ENCODE data around the gene CTDSPL.

CTDSPL gene

GRCh38 chr3:37833302-37834186 is 28.1 kb upstream of the CTDSPL start:
- H3K9me3 Mint-ChIP-seq, result no peaks in the 10 kb centered on the region

GRCh38 chr3:37836589-37836988 is 25.1 kb upstream of the CTDSPL start:
- H3K27me3 Mint-ChIP-seq, result no peaks in the 10 kb centered on the region
- H3K9me3 Mint-ChIP-seq, result no peaks in the 10 kb centered on the region
- H3K4me3 Mint-ChIP-seq, result no peak overlapping the region
- no peaks in the 10 kb centered on the region for H3K4me1 Mint-ChIP-seq (ENCODE audit: low read depth)
- no peaks in the 10 kb centered on the region for H3K36me3 Mint-ChIP-seq (ENCODE audit: low read depth)
- H3K27ac Mint-ChIP-seq, result no peak overlapping the region

More at GRCh38 chr3:37833302-37834186, 28.1 kb upstream of the CTDSPL start:
- Mint-ChIP-seq H3K36me3 (ENCODE audit: low read depth) (no peaks in the 10 kb centered on the region), H3K4me1 (ENCODE audit: low read depth) (no peaks in the 10 kb centered on the region), H3K4me3 (no peak overlapping the region), H3K27ac (no peak overlapping the region), H3K27me3 (no peaks in the 10 kb centered on the region)

GRCh38 chr3:37847689-37848088 is 14.0 kb upstream of the CTDSPL start:
- no peaks in the 10 kb centered on the region for H3K36me3 Mint-ChIP-seq (ENCODE audit: low read depth)
- H3K4me1 Mint-ChIP-seq (ENCODE audit: low read depth), result no peaks in the 10 kb centered on the region
- no peak overlapping the region for H3K4me3 Mint-ChIP-seq
- no peaks in the 10 kb centered on the region for H3K9me3 Mint-ChIP-seq
- no peak overlapping the region for H3K27ac Mint-ChIP-seq
- H3K27me3 Mint-ChIP-seq, result no peaks in the 10 kb centered on the region

- Mint-ChIP-seq H3K4me3 (no peak overlapping the region), H3K27ac (no peak overlapping the region), H3K27me3 (no peaks in the 10 kb centered on the region), H3K36me3 (ENCODE audit: low read depth) (no peaks in the 10 kb centered on the region), H3K9me3 (no peaks in the 10 kb centered on the region), H3K4me1 (ENCODE audit: low read depth) (no peaks in the 10 kb centered on the region)
Observed at GRCh38 chr3:37849146-37849923, 12.3 kb upstream of the CTDSPL start.

GRCh38 chr3:37852097-37852496 is 9.6 kb upstream of the CTDSPL start:
- no peak overlapping the region for H3K4me3 Mint-ChIP-seq

GRCh38 chr3:37852771-37853170 is 8.9 kb upstream of the CTDSPL start:
- H3K27me3 Mint-ChIP-seq, result no peaks in the 10 kb centered on the region
- H3K36me3 Mint-ChIP-seq (ENCODE audit: low read depth), result no peaks in the 10 kb centered on the region
- no peak overlapping the region for H3K27ac Mint-ChIP-seq
- no peak overlapping the region for H3K4me3 Mint-ChIP-seq
- H3K4me1 Mint-ChIP-seq (ENCODE audit: low read depth), result no peaks in the 10 kb centered on the region
- no peaks in the 10 kb centered on the region for H3K9me3 Mint-ChIP-seq

More at GRCh38 chr3:37852097-37852496, 9.6 kb upstream of the CTDSPL start:
- no peaks in the 10 kb centered on the region for H3K27me3 Mint-ChIP-seq
- no peaks in the 10 kb centered on the region for H3K9me3 Mint-ChIP-seq
- H3K27ac Mint-ChIP-seq, result no peak overlapping the region
- H3K36me3 Mint-ChIP-seq (ENCODE audit: low read depth), result no peaks in the 10 kb centered on the region
- no peaks in the 10 kb centered on the region for H3K4me1 Mint-ChIP-seq (ENCODE audit: low read depth)

GRCh38 chr3:37853691-37854413 is 7.8 kb upstream of the CTDSPL start:
- Mint-ChIP-seq H3K9me3 (no peaks in the 10 kb centered on the region), H3K27ac (no peak overlapping the region), H3K27me3 (no peaks in the 10 kb centered on the region), H3K4me3 (no peak overlapping the region), H3K4me1 (ENCODE audit: low read depth) (no peaks in the 10 kb centered on the region), H3K36me3 (ENCODE audit: low read depth) (no peaks in the 10 kb centered on the region)

- no peaks in the 10 kb centered on the region for H3K36me3 Mint-ChIP-seq (ENCODE audit: low read depth)
- H3K4me3 Mint-ChIP-seq, result no peak overlapping the region
- no peak overlapping the region for H3K27ac Mint-ChIP-seq
- H3K27me3 Mint-ChIP-seq, result peaks cover 2% of the 10 kb centered on the region
- H3K4me1 Mint-ChIP-seq (ENCODE audit: low read depth), result no peaks in the 10 kb centered on the region
- no peaks in the 10 kb centered on the region for H3K9me3 Mint-ChIP-seq
Observed at GRCh38 chr3:37855363-37855970, 6.2 kb upstream of the CTDSPL start.

GRCh38 chr3:37856381-37856780 is 5.3 kb upstream of the CTDSPL start:
- no peaks in the 10 kb centered on the region for H3K9me3 Mint-ChIP-seq
- no peaks in the 10 kb centered on the region for H3K36me3 Mint-ChIP-seq (ENCODE audit: low read depth)
- no peak overlapping the region for H3K27ac Mint-ChIP-seq
- H3K4me1 Mint-ChIP-seq (ENCODE audit: low read depth), result peaks cover 7% of the 10 kb centered on the region
- no peak overlapping the region for H3K4me3 Mint-ChIP-seq
- peaks cover 10% of the 10 kb centered on the region for H3K27me3 Mint-ChIP-seq

- Mint-ChIP-seq H3K9me3 (no peaks in the 10 kb centered on the region), H3K36me3 (ENCODE audit: low read depth) (no peaks in the 10 kb centered on the region), H3K4me3 (no peak overlapping the region), H3K27ac (no peak overlapping the region), H3K4me1 (ENCODE audit: low read depth) (peaks cover 13% of the 10 kb centered on the region), H3K27me3 (peaks cover 19% of the 10 kb centered on the region)
Observed at GRCh38 chr3:37858742-37859141, 2.9 kb upstream of the CTDSPL start.

GRCh38 chr3:37859354-37859753 is 2.3 kb upstream of the CTDSPL start:
- Mint-ChIP-seq H3K36me3 (ENCODE audit: low read depth) (no peaks in the 10 kb centered on the region), H3K4me1 (ENCODE audit: low read depth) (peaks cover 13% of the 10 kb centered on the region), H3K27ac (no peak overlapping the region), H3K27me3 (peaks cover 19% of the 10 kb centered on the region), H3K4me3 (no peak overlapping the region), H3K9me3 (no peaks in the 10 kb centered on the region)

- Mint-ChIP-seq H3K27ac (no peak overlapping the region), H3K4me1 (ENCODE audit: low read depth) (peaks cover 13% of the 10 kb centered on the region), H3K36me3 (ENCODE audit: low read depth) (no peaks in the 10 kb centered on the region), H3K9me3 (no peaks in the 10 kb centered on the region), H3K4me3 (peak overlapping the region; percentile 44), H3K27me3 (peaks cover 20% of the 10 kb centered on the region)
Observed at GRCh38 chr3:37859908-37860199, 1.8 kb upstream of the CTDSPL start.

GRCh38 chr3:37862219-37862902 is 681 bp downstream of the CTDSPL start:
- Mint-ChIP-seq H3K27ac (no peak overlapping the region), H3K36me3 (ENCODE audit: low read depth) (no peaks in the 10 kb centered on the region), H3K27me3 (peaks cover 32% of the 10 kb centered on the region), H3K9me3 (no peaks in the 10 kb centered on the region), H3K4me1 (ENCODE audit: low read depth) (peaks cover 13% of the 10 kb centered on the region), H3K4me3 (peak overlapping the region; percentile 73)
